ENCODE results near the gene ASIC2.
A peak's percentile ranks its signal among the peaks of the same experiment; 100 is the strongest.

The ASIC2 gene

DNA sequence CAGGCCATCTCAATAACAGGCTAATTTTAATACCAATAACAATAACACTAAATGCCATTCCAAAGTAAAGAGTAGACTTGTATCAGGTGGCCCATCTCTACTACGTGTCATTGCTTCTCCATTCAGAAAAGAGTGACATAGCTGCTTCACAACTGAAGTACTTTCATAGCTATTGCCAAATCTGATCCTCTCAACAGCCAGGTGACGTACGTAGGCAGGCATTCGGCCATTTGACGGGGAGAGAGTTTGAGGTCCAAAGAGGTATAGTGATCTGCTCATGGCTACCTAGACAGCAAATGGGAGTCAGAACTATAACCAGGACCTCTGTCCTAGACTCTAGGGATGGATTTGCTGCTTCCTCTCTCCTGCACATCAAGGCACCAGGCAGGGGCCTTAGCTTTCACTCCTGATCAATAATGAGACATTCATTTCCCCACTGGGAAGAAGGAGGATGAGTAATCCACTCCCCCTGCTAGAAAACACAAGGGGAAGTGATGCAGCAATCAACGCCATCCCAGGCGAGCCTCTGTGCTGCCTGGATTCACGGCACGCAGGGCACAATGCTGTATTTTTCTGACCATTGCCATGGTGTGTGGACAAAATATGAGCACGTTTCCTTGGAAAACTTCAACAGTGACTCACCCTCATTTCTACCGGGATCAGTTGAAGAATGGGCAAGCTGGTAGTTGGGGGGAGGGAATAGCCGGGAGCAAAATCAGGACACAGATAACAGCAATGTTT lies 220.5 kb downstream of the ASIC2 start:
- no peak for DNase-seq (ENCODE audit: low read depth in 3 of 3)

DNA sequence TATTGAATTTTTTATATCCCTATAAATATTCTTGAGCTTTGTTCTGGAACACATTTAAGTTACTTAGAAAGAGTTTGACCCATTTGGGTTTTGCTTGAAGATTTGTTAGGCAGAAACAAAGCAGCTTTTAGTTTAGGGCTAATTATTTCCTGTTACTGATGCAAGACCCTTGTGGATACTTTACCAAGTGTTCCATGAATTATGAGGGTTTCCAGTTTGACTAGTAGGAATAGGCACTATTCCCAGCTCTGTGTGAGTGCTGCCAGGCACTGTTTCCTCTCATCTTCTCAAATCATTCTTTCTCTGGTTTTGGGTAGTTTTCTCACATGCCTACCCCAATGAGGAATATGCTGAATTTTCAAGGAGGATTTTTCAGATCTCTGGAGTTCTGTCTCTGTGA lies 221.4 kb downstream of the ASIC2 start:
- DNase-seq (ENCODE audit: low read depth in 3 of 3) = no peak

DNA sequence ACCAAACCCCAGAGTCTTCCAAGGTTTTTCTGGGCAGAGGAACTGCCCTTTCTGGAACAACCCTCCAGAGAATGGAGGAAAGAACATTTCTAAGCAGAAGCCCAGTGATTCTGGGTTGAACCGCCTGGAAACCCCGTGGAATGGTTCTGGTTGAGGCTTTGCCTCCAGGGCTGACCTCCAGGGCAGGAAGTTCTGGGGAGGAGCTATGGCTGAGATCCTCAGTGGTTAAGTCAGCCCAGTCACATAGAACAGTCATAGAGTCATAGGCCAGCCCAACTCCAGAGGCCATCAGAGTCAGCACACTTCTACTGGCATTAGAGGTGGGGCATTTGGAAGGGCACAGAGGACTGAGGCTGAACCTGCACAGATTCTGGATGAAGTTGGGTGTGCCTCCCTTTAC lies 235.5 kb downstream of the ASIC2 start:
- DNase-seq (ENCODE audit: low read depth in 3 of 3) = no peak

DNA sequence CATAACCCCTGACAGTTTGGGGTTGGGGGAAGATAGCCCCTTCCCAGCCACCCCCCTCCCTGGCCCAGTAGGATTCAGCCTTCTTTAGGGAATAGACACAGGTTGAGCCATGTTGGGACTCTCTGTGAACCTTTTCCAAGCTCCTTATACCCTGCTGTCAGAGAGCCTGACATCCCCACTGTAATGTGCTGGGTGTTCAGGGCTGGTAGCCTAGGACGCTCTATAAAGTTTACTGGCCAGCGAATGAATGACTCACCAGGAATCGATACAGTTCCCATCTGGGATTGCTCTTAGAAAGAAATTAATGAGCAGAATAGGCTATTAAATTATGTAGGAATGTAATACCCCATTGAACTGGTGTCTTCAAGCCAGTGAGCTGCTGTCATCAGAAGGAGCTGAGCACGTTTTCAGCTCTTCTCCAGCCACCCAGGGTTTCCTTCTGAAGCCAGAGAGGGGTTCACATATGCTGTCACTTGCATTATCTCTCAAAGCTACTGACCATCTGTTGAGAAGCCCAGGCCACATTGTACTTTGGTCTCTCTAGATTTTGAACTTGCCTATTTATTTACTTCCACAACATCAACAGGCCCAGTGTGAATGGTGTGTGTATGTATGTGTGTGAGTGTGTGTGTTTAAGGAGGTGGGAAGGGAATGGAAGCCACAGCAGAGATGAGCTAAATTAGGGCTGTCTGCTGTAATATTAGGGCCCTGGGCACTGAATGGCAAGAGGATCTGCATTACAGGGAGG lies 236.5 kb downstream of the ASIC2 start:
- DNase-seq (ENCODE audit: low read depth in 3 of 3) = no peak

DNA sequence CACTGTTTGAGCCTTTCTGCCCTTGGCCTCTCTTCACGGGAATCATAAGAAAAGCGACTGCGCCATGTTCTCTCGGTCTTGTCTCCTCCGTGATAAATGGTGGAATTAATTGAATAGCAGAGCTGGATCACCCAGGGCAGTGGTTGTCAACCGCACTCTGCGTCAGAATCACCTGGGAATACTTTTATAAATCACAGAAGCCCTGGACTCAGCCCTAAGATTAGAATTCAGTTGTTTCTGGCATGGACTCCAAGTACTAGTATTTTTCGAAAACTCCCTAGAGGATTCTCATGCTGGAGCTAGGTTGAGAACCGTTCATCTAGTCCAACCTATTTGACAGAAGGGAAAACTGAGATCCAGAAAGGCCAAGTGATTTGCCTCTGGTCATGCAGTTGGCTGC lies 237.3 kb downstream of the ASIC2 start:
- DNase-seq (ENCODE audit: low read depth in 3 of 3) = no peak

DNA sequence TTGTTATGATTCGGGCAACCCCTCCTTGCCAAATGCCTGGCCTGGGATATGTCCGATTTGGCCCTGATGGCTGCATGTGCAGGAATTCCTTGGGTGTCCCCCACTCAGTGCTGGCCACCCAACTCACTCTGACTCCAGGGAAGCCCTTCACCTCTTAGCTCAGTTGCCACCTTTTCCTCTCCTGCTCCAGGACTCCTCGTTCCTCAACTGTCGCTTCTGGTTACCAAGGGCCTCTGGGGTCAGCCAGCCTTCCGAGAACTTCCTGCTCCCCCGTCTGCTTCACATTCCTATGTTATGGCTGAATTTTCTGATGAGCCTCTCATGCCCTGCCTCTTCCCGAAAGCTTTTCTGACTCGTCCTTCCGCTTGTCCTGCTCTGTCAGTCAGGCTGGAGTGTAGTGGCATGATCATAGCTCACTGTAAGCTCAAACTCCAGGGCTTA lies 237.9 kb downstream of the ASIC2 start:
- DNase-seq (ENCODE audit: low read depth in 3 of 3) = no peak

DNA sequence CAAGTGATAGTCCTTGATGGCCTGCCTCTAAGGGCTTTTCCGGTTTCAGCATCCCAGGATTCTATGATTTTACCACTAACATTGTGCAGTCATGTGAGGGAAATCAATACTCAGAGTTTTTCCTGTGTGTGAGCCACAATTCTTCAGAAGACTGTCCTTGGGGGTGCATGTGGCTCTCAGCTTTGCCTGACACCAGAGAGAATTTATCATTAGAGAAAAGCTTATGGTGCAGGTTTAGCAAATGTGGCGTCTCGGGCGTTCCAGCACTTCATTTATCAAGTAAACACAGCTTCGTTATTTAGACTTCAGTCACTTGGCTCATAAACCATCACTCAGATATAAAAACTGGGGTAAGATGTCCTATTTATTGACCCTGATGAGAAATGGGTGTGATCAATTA lies 238.7 kb downstream of the ASIC2 start:
- no peak for DNase-seq (ENCODE audit: low read depth in 3 of 3)

DNA sequence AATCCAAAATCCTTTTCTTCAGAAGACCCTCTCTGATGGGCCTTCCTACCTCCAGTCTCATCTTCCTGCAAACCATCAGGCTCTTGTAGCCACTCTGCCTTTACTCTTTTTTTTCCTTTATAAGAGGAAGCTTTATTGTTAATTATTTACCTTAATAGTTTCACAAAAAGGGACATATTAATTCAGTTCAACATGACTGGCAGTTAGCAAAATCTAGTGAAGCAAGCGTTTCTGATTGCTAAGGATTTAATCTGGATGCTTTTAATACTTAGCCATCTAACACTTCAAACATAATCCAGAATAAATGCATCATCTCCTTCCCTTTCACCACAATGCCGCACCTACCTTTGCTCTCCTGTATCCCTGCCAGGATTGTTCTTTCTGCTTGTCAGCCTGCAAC lies 239.4 kb downstream of the ASIC2 start:
- no peak for DNase-seq (ENCODE audit: low read depth in 3 of 3)

DNA sequence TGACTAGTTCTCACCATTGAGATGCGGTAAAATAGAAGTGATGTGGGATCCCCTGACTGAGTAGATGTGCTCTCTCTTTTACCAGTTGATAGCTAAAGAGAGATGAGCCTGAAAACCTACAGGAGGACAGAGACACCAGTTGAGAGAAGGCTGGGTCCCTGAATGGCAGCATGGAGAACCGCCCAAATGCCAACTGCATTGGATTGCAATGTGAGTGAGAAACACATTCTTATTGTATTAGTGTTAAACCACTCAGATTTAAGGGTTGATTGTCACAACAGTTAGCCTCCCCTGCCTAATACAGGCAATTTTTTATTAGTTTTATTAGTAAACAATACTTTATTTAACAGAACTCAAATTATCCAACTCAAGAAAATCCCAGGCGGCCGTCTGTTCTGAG lies 240.2 kb downstream of the ASIC2 start:
- no peak for DNase-seq (ENCODE audit: low read depth in 3 of 3)

DNA sequence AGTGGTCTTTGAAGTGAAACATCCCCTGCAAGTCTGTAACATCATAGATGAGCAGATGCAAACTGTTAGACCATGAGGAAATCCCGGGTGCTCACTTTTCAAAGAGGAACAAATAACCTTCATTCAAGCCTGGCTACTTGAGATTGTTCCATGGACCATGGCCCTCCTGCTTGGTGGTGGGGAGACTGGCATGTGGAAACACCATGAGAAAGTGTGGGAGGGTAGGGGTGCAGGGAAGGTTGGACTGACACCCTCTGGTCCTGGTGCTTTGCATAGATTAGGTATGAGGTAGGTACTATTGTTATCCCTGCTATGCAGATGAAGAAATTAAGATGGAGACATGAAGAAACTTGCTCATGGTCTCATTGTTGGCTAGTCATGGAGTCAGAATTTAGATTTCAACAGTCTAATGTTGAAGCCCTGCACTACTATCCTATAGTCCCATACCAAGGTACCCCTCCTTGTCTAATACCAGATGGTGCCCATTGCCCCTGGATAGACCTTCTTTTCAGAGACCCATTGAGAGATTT lies 242.4 kb downstream of the ASIC2 start:
- DNase-seq (ENCODE audit: low read depth in 3 of 3) = no peak

DNA sequence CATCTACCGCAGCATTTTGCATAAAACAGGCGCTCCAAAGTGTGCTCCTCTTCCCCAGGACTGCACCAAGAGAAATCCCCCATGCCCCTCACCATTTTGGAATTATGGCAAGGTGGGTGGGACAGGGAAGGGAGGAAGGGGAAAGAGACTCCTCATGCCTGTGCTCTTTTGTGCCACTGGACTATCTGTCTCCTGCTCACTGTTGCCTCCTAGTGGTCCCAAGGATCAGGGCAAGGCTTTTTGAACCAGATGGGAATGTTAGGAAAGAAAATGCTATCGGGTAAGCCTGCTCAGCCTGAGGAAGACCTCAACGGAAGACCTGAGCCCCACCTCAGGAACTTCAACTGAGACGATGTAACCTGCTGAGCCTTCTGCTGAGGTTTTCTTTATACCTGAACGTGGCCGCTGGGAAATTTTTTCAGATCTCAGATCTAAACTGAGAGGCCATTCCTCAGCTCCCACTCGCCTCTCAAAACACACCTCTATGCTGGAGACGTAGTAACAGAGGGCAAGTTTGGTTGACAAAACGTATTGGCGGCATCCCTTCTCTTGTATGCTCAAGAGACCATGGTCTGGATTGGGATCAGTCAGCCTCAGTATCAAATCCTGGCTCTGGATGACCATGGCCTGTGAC lies 243.2 kb downstream of the ASIC2 start:
- DNase-seq (ENCODE audit: low read depth in 3 of 3) = peak in 1 of 3 experiments; percentile 9

DNA sequence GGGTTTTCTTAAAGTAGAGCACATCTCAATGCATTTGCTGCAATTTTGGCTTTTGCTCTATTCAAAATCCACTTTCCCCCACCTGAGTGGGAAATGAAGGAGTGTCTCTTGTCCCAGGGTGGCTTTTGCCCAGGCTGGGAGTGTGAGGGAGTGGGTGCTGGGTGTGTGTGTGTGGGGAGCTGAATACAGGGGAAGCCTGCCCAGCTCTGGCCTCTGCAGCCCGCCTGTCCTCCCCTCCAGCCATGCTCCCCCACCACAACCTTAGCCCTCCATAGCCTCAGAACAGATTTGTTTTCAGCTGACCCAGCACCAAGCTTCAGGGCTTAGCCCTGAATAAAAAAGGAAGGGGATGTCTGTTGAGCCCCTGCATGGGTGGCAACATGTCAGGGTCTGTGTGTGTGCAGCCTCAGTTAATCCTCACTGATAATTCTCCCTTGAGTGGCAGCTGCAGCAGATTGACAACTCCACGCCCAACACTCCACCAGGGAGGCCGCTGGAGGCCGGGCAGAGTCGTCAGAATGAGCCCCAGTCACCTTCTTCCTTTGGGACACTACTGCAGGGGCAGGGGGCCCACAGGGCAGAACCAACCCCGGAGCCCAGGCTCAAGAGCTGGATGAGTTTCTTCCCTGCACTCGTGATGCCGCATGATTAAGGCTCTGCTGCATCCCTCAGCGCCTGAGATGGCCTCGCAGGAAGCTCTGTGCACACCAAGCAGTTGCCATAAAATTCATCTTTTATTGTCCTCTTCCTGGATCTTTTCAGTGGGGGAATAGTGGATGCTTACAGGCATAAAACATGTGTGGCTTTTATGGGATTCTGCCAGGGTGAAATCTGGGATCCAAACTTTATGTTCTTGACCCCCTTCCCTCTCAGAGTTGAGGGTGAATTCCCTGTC lies 246.5 kb downstream of the ASIC2 start:
- no peak for DNase-seq (ENCODE audit: low read depth in 3 of 3)

DNA sequence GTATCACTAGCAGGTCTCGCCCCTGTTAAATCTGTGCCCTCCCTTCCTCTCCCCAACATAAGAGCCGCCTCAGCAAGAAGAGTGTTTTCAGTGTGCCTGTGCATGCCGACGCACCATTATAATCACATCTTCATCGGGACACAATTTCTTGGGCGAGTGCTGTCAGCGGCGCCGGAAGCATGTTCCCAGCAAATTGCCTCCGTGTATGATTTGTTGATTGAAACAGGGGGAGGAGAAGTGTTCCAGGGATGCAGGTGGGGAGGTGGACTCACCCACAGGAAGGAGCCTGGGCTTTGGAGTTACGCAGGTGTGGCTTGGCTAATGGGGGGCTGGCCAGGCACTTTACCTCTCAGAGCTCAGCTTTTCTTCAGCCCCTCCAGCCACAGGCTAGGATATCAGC lies 247.9 kb downstream of the ASIC2 start:
- DNase-seq (ENCODE audit: low read depth in 3 of 3) = no peak

DNA sequence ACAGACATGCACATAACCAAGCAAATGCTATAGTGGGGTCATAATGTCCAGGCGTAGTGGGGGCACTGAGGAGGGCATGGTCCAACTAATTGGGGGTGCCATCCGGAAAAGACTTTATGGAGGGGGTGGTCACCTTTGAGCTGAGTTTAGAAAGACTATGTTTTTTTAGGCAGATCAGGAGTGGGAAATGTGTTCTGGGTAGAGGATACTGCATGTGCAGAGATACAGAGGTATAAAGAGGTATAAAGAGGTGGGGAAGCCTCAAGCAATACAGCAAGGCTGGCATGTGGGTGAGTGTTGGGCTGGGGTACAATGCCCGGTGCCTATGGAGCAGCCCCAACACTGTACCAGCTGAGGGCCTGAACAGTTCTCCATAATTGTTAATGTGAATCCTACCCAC lies 248.3 kb downstream of the ASIC2 start:
- DNase-seq (ENCODE audit: low read depth in 3 of 3) = no peak

DNA sequence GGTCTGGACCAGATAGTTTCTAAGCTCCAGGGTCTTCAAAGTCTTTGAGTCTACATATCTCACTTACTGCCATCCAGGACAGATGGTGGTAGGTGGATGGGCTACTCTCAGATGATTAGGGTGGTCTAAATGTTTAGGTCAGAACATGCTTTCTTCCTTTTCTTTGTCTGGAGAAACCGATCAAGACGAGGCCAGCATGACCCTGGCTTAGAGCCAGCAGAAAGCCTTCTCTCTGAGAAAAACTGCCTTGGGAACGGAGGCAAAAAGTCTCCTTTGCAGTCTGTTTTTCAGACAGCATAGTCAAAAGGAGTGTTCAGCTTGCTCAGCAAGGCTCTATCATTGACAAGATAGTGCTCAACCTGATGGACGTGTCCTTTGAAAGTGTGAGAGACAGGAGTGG lies 252.6 kb downstream of the ASIC2 start:
- DNase-seq (ENCODE audit: low read depth in 3 of 3) = no peak

DNA sequence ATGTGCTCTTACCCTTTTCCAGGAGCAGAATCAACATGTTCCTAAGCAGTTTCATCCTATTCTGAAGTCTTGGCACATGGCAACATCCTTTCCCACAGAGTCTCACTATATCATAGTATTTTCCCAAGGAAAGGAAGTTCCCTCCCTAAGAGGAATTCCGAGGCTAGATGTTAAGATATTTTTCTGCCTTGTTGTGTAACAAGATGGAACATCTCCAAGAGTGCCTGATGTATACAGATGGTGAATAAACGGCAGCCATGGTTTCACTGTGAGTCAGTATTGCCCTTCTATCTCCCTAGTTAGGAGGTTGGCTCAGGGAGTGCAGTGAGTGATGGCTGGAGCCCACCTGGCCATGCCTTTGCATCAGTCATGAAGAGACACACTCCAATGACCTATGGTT lies 253.2 kb downstream of the ASIC2 start:
- DNase-seq (ENCODE audit: low read depth in 3 of 3) = no peak

DNA sequence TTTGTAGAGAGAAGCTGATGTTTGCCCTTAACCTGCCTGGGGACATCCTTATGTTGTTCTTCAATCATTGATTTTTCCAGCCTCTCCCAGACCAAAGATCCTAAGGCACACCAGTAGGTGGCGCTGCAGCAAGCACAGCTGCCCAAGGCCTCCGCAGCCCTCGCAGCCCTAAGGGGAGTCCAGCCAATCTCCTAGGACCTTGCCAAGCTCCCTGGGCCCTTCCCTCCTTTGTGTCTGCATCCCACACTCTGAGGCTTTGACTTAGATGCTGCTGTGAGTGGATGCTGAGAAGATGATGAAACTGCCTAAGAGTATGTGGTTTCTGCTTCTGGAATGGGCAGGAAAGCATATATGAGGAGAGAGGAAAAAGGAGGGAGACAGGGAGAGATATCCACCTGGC lies 254.4 kb downstream of the ASIC2 start:
- no peak for DNase-seq (ENCODE audit: low read depth in 3 of 3)

DNA sequence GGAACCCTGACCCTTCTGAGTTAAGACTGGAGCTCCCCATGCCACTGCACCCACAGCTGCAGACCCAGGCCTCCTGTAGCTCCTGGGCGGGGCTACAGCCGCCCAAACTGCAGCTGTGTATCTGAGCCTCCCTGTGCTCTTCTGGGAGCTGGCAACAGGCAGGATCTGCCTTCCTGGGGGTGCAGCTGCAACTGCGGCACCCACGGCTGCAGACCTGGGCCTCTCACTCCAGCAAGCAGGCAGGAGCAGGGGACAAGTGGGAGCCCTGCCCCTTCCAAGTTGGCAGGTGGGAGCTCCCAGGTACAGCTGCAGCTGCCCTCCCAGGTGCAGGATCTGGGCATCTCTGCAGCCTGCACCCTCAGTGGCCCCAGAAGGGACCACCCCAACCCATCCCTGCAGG lies 259.9 kb downstream of the ASIC2 start:
- DNase-seq (ENCODE audit: low read depth in 3 of 3) = no peak

DNA sequence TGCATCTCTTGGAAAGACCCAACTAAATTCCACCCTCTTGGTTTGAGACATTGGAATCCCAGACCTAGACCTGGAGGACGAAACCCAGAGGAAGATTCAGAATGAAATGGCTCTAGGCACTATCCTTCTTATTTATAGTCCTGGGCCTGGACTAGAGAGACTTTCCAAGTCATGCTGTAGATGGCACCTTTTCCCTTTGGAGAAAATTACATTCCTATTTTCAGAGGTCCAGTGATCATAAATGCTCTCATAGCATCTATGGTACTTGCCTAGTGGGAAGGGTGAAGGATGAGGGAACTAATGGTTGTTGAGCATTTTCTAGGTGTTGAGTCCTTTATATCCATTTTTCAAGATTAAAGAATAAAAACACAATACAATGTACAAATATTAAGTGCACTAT lies 264.3 kb downstream of the ASIC2 start:
- DNase-seq (ENCODE audit: low read depth in 3 of 3) = no peak

DNA sequence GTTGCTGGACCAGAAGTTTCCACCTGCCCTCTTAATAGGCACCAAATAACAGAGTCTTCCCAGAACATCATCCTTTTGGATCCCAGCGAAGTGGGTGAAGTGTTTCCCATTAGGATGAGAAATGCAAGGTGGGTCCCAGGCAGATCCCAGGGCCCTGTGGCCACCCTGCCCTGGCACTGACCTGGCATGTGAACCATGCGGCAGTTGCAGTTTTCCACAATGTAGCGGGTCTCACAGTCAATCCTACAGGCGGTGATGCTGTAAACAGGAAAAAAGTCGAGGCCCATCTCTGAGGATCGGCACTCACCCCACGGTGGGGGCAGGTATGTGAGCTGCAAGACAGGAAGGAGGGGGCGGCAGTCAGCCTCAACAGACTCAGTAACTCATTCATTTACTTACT lies 265.0 kb downstream of the ASIC2 start:
- DNase-seq (ENCODE audit: low read depth in 3 of 3) = no peak

DNA sequence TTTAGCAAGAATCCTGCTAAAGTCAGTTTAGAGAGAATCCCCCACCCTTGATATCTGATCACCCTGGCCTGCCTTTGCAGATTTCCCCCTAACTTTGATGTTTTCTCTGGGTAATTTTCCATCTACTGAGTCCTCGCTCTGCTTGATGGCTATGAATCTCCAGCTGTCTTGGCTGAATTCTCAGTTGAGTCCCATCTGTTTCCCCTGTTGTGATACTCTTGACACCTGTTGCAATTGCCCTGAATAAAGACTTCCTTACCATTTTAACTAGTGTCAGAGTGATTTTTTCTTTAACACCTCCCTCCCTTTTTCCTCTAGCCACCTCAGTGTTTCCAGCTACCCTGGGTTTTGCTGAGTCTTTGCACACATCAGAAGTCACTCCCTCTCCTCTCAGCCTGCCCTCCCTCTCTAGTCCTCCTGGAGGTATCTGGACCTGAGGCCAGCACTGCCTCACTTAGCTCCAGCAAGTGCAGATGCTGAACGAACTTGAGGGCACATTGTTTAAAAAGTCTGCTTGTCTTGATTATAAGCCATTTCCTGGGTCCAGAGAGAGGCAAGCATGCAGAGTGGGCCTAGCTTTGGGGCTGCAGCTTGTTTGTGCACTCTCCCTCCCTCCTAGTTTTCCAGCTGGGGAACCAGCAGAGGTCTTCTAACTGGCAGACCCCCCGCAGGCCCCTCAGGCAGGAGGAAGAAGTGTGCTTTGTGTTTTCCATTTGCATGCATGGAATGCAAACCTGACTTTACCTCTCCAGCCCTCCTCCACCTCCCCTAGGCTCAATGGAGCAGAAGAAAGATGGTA lies 268.2 kb downstream of the ASIC2 start:
- DNase-seq (ENCODE audit: low read depth in 3 of 3) = no peak

All from stimulated activated CD4-positive, alpha-beta T cell treated with anti-CD3 and anti-CD28 coated beads, TNF-alpha, amount 100 ng/mL, for 4 hours (primary cell).